ENCODE measurements around the gene PRUNE2.

The PRUNE2 gene

DNA sequence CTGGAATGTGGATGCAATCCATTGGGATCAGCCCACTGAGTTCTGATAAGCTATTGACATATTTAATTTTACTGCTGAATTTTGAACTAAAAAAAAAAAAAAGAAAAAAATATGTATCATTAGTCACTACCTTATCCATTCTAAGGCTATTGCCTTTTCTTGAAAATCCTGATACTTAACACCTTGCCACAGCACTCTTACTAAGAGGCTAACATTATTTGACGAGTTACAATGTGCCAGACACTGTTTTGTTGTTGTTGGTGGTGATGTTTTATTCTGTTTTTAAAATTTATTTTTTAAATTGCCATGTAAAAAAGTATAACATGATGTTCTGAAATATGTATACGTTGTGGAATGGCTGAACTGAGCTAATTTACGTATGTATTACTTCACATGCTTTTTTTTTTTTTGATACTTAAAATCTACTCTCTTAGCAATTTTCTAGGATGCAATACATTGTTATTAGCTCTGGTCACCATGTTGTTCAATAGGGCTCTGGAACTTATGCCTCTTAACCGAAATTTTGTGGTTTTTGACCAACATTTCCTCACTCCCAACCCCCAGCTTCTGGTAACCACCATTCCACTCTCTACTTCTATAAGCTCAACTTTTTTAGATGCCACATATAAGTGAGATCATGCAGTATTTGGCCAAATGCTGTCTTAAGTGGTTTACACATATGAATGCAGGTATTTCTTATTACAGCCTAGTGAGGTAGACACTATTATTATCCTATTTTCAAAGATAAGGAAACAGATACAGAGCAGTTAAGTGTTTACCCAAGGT is 276.5 kb downstream of the PRUNE2 start:
- TF ChIP-seq, protein P1, sequence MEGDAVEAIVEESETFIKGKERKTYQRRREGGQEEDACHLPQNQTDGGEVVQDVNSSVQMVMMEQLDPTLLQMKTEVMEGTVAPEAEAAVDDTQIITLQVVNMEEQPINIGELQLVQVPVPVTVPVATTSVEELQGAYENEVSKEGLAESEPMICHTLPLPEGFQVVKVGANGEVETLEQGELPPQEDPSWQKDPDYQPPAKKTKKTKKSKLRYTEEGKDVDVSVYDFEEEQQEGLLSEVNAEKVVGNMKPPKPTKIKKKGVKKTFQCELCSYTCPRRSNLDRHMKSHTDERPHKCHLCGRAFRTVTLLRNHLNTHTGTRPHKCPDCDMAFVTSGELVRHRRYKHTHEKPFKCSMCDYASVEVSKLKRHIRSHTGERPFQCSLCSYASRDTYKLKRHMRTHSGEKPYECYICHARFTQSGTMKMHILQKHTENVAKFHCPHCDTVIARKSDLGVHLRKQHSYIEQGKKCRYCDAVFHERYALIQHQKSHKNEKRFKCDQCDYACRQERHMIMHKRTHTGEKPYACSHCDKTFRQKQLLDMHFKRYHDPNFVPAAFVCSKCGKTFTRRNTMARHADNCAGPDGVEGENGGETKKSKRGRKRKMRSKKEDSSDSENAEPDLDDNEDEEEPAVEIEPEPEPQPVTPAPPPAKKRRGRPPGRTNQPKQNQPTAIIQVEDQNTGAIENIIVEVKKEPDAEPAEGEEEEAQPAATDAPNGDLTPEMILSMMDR (IDR thresholded peaks at IDR 0.05; ENCODE audit: insufficient read depth, low read length, missing control alignments), result no peak
- no peak for DNase-seq (ENCODE audit: low read depth, low spot score)
- ChIA-PET CTCF (no interaction called here), POLR2A (no interaction called here)
- H3K4me3 ChIP-seq (ENCODE audit: low read depth, low read length), result no peak overlapping the region

DNA sequence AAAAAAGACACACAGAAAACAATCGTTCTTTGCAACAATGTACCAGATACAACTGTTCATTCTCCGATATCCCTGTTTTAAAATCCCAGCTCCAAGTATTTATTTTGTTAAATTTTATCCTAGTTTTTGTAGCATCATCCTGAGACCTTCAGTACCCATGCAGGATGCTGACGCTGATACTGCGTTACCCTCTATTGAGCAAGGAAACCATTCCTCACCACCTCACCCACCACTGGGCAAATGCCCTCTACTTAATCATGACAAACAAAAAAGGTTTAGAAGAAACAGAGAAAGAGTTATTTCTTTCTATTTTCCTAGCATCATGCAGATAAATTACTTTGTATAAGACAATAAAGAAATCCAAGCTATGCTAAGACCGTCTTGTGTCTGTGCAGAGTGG is 277.8 kb downstream of the PRUNE2 start:
- TF ChIP-seq, protein P1 (IDR thresholded peaks at IDR 0.05; ENCODE audit: insufficient read depth, low read length, missing control alignments), result no peak
- no peak for DNase-seq (ENCODE audit: low read depth, low spot score)
- no peak overlapping the region for H3K4me3 ChIP-seq (ENCODE audit: low read depth, low read length)
- CTCF ChIA-PET, result no interaction called here
- POLR2A ChIA-PET, result no interaction called here

DNA sequence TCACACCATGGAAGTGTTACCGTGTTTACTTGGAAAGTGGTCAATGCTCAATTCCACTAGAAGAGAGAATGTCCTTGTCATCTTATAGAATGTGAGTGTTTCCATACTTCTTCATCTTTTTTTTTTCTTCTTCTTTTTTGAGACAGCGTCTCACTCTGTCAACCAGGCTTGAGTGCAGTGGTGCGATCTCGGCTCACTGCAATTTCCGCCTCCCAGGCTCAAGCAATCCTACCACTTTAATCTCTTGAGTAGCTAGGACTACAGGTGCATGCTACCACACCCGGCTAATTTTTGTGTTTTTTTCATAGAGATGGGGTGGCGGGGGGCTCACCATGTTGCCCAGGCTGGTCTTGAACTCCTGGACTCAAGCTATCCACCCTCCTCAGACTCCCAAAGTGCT is 278.9 kb downstream of the PRUNE2 start:
- ChIA-PET CTCF (no interaction called here), POLR2A (no interaction called here)
- DNase-seq (ENCODE audit: low read depth, low spot score), result no peak
- TF ChIP-seq, protein P1 (IDR thresholded peaks at IDR 0.05; ENCODE audit: insufficient read depth, low read length, missing control alignments), result no peak
- no peak overlapping the region for H3K4me3 ChIP-seq (ENCODE audit: low read depth, low read length)

DNA sequence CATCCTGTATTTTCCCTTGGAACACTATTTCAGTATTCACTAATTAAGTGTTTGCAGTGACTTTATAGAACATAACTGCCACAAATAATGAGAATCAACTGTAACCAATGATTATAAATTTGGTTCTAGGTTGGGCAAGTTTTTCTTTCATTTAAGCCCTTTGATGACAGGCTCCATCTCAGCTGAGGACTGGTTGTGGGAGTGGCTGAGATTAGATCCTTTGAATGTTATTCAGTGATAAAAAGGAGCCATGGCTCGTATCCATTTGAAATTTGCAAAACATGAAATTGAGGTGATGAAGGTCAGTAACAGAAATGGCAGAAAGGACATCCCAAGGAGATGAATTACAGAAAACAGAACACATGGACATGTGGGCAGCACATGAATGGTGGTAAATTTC is 279.8 kb downstream of the PRUNE2 start:
- no peak overlapping the region for H3K4me3 ChIP-seq (ENCODE audit: low read depth, low read length)
- DNase-seq (ENCODE audit: low read depth, low spot score), result no peak
- TF ChIP-seq, protein P1 (IDR thresholded peaks at IDR 0.05; ENCODE audit: insufficient read depth, low read length, missing control alignments), result no peak
- CTCF ChIA-PET, result no interaction called here
- POLR2A ChIA-PET, result no interaction called here

DNA sequence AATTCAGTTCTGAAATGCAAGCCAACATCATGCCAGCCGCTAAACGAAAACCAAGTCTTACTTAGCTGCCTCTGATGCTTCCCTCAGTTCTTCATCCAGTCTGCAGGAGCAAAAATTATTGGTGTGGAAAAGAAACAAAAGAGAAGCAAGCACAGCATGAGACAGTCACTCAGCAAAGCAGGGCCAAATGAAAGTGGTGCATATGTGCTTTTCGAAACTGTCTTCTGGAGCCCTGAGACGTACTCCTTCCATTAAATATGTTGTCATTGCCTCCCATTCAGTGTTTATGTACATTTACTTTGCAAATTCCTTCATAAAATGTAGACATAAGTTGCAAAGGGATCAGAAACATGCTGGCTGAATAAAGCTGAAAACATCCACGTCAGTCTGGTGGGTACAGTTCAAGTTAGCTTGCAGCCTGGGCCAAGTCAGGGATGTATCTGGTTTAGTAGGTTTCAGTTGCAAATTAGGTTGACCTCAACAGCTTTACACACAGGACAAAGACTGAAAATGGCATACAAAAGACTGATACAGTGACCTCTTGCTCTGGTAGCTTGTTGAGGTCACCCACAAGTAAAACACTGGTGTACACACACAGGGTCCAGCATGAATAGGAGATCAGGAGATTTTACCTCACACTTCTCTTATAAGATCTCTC is 281.4 kb downstream of the PRUNE2 start:
- no peak overlapping the region for H3K4me3 ChIP-seq (ENCODE audit: low read depth, low read length)
- TF ChIP-seq, protein P1 (IDR thresholded peaks at IDR 0.05; ENCODE audit: insufficient read depth, low read length, missing control alignments), result no peak
- ChIA-PET POLR2A (no interaction called here), CTCF (no interaction called here)
- peak; percentile 9 for DNase-seq (ENCODE audit: low read depth, low spot score)

DNA sequence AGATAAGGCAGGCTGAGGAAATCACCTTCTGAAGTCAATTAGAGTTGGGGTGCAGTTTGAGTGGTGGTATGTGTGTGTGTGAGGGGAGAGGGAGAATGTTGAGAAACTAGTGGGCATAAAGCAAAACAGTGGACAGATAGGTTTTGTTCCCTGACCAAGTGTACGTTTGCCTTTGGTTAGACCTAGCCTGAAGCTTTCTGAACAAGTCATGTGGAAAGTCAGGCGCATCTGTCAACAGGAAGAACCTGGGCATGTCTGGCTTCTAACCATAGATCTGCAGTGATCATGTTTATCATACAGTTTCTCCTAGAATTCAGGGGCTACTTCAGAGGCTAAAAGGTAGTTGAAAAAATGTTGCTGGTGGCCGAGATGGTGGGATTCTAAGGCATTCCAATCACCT is 284.9 kb downstream of the PRUNE2 start:
- ChIA-PET POLR2A (no interaction called here), CTCF (no interaction called here)
- no peak overlapping the region for H3K4me3 ChIP-seq (ENCODE audit: low read depth, low read length)
- TF ChIP-seq, protein P1 (IDR thresholded peaks at IDR 0.05; ENCODE audit: insufficient read depth, low read length, missing control alignments), result no peak
- DNase-seq (ENCODE audit: low read depth, low spot score), result no peak

All from AG04449 (cell line).